Right lung (tissue), 5 donors: ENCODE measurements around the gene HYI. TPM values are rescaled to one million over a fixed set of nuclear protein-coding genes. Genes with fewer than 3 reads are reported as not detected.

Source experiments
- DNase-seq, 2 donors: peaks; one replicate each; pipeline ENCODE4 v3.0.0-alpha.2; 2013
- polyA plus RNA-seq, 5 donors: library from polyadenylated mRNA; unstranded; fragments of 120-200 nt; gene quantifications; one replicate each; pipeline versions ENCODE4 v1.2.1 to v1.2.3, GENCODE V29; 2013; ENCODE audit warnings: inconsistent platforms in 1 of 5, low replicate concordance in 1 of 5; ENCODE audit not compliant: insufficient read length in 5 of 5, insufficient read depth in 1 of 5

Gene HYI
- polyA plus RNA-seq, 5 donors = 43.8 to 55.9 (median 47.0) TPM

DNA sequence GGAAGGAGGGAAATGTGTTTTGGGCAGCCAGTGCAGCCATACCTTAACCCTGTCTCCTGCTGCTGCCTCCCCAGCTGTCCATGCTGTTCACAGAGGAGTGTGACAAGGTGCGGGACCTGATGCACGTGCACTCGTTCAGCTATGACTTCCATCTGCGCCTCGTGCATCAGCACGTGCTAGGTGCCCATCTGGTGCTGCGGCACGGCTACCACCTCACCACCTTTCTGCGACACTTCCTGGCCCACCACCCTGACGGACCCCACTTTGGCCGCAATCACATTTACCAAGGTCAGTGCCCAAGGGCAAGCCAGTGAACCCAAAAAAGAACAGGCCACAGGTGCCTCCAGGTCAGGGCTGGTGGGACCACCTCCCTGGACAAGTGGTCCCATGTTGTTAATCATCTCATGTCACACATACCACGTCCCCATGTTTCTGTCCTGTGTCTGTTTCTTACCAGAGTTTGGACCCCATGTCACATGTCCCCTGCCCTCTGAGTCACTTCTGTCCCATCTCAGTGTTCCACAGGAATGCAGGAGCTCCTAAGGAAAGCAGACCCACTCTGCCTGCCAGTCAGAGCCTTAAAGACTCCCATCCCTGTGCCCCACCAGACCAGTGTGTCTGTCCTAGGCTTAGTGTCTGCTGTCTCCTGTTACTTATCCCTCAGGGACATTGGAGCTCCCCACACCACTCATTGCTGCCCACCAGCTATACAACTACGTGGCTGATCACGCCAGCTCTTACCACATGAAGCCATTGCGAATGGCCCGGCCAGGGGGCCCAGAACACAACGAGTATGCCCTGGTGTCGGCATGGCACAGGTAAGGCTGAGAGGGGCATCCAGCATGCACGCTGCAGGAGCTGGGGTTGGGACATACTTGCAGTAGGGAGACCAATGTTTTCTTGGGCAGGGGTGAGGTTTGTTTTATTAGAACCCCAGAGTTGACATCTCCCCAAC, 6.6 kb downstream of the HYI start:
- no peak for DNase-seq

DNA sequence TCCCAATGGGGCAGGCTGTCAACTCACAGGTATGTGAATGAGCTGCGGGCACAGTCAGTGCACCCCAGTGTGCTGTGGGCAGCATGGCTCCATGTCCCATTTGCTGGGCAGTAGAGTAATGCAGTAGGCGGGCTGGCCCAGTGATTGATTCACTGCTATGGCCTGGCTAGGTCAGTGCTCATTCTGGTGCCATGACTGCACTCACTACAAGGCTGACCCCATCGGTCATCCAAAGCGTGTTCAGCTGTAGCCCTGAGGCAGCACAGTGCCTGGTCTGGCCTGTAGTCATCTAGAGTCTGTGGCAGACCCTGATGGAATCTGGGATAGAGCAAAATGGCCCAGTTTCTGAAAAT, 7.4 kb downstream of the HYI start:
- no peak for DNase-seq

DNA sequence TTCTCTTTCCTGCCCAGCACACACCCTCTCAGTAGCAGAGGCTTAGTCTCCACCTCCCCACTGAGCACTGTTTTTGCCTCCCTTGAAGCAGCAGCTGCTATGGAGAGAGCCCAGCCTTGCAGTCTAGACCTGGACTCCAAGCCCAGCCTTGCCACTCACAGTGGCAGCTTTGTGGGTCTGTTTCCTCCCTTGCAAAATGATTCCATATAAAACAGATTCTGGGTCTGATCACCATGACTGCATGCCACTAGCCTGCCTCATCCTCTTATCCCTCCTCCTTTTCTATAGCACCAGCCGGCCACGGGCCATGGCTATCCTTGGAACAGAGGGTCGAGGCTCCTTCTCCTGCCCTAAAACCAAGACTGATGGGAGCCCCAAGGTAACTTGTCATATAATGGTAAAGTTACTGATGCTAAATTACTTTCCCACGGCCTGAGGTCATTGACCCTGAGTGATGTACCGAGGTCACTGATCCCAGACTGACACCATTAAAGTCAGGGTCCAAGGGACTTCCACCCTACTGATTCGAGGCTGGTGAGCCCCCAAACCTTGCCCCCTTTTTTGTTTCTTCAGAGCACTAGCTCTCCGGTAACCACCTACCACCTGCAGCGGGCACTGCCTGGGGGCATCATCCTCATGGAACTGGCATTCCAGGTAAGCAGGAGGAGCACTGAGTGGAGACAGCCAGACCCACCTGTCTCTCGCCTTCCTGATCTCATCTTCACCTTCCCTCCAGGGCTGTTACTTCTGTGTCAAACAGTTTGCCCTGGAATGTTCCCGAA, 7.9 kb downstream of the HYI start:
- DNase-seq = no peak

DNA sequence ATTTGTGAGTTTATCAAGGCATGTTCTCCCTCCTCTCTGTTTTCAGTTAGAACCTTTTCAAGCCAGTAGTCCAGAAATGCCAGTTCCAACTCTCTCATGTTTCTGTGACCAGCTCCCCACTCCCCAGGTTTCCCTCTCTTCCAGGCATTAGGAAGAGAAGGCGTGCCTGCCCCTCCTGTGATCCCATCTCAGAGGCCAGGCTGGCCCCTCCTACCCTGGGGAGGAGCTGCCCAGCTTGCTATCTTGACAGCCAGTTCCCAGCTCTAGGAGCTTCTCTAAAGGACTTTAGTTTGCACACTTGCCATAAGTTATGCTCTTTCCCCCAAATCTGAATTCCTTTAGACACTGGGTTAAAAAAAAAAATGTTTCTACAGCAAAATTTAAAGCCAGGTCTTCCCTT, 8.9 kb downstream of the HYI start:
- no peak for DNase-seq

DNA sequence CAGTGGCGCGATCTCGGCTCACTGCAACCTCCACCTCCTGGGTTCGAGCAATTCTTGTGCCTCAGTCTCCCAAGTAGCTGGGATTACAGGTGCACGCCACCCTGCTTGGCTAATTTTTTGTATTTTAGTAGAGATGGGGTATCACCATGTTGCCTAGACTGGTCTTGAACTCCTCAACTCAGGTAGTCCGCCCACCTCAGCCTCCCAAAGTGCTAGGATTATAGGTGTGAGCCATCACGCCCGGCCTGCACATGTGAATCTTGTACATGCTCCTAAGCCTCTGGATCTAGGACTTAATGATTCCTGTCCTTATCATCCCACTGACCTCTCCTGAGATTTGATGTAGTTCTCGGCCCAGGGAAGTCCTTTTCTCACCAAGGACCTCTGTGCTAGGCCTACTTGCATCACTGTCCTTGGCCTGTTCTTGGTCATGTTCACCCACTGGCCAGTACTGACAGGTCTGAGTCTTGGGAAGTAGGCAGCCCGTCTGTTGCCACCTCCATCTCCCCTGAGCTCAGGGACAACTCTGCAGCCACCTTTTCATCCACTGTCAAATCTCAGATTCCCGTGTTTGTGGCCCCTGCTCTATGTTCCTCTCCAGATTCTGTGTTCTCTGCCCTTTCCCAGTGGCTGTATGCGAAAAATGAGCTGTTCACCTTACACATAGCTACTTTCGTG, 9.4 kb downstream of the HYI start:
- DNase-seq = no peak

DNA sequence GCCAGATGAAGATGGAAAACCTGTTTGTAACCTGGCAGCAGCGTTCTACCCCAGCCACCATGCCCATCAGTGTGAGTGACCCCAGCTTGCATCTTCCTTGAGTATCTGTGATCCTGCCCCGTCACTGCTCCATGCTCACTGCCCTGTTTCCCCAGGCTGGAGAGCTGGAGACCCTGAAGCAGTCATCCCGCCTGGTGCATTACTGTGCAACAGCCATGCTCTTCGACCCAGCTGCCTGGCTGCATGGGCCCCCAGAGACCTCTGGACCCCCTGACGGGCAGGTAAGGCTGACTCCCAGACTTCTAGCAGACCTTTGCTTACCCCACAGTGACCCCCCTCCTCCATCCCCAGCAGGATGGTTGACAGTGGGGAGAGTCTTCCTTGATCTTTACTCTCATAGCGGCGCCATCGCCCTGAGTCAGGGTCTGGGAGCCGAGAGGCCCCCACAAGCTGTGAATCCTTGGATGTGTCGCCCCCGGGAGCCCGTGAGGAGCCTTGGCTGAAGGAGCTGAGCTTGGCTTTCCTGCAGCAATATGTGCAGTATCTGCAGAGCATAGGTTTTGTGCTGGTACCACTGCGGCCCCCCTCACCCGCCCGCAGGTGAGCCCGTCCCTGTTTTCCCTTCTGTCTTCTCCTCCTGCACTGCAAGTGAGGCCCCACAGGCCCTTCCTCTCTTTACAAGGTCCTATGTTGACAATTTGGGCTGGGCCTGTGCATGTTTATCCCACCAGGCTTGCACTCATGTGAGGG, 10.4 kb downstream of the HYI start:
- no peak for DNase-seq

DNA sequence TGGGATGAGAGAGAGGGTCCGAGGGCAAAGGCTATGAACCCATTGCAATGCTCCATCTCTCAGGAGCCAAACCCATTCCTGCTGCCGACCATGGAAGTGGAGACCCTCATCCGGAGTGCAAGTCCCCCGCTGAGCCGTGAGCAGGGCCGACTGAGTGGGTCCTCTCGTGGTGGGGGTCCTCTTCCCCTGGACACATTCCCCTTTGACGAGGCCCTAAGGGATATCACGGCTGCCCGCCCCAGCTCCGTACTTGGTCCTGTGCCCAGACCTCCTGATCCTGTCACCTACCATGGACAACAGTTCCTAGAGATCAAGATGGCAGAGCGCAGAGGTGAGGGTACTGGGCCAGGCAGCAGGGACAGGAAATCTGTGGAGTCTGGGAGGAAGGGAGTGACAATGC, 11.0 kb downstream of the HYI start:
- DNase-seq = no peak

DNA sequence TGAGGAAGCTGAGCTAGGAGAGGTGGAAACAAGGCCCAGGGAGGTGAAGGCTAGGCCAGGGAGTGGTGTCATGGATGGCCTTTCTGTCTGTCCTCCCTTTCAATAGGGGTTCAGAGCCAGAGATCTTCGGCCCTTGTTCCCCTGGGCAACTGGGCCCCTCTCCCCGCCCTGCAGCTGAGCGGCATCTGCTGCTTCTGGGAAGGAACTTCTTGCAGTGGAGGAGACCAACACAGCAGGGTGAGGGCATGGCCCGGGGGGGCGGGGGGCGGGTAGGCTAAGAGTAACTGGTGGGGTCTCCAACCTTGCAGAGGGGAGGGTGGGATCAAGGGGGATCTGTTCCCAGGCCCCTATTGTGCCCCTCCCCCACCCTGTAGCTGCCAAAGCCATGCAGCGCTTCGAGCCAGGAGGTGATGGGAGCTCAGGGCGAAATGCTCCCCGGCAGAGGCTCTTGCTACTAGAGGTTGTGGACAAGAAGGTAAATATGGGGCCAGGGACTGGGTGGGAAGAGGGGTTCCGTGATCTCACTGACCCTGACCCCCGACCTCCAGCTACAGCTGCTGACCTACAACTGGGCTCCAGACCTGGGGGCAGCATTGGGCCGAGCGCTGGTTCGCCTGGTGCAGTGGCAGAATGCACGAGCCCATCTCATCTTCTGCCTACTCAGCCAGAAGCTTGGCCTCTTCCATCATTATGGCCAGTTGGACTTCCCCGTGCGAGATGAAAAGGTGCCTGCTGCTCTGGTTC, 11.7 kb downstream of the HYI start:
- no peak for DNase-seq

DNA sequence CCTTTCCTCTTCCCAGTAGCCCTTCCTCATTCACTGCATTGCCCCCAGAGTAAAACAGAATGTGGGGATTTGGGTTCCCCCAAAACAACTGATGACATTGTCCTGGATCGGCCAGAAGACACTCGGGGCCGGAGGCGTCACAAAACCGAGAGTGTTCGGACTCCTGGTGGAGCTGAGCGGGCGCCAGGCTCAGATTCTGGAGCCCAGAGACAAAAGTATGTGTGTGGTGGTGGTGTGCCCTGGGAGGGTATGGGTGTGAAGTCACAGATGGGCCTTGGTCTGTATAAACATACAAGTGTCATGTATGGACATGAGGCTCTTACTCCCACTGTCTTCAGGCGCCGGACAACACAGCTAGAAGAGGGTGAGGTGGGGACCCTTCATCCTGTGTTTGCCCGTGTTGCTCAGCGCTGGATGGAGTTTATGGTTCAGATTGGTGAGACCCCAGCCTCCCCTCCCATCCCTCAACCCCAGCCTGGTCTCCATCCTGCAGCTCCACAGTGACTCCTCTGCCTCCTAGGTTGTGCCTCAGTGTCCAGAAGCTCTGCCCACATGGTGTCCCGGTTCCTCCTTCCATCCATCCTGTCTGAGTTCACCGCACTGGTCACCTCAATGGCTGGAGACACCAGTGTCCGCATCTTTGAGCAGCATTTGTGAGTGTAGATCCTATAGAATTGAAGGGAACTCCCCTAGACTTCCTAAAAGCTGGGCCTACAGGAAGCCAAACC, 12.4 kb downstream of the HYI start:
- no peak for DNase-seq

DNA sequence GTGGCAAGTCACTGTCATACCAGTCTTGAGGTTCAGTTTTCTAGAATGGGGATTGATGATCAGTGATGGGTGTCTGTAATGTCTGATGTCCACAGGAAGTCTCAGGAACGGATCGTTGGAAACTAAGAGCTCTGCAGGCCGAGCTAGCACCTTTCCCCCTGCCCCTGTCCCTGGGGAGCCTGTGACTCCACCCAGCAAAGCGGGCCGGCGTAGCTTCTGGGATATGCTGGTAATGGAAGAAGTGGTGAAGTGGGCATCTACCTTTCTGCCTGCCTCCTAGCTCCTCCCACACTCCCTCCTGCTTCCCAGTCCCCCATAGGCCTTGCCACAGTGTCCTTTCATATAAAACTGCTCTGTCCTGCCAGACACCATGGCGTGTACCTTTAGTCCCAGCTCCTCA, 13.4 kb downstream of the HYI start:
- DNase-seq = no peak

DNA sequence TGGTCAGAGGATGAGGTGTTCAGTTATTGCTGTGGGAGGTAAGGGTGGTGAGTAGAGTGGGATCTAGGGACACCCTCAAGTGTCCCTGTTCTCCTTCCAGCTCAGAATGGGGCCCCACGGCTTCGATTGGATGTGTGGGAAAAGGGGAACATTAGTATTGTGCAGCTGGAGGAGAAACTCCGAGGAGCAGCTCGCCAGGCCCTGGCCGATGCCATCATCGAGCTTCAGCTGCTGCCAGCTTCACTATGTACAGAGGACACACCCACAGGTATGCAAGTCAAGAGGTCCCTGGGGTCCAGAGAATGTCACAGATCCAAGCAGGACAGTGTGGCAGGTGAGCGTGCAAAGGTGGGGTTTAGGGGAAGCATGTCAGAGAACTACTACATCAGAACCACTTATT, 13.9 kb downstream of the HYI start:
- no peak for DNase-seq

DNA sequence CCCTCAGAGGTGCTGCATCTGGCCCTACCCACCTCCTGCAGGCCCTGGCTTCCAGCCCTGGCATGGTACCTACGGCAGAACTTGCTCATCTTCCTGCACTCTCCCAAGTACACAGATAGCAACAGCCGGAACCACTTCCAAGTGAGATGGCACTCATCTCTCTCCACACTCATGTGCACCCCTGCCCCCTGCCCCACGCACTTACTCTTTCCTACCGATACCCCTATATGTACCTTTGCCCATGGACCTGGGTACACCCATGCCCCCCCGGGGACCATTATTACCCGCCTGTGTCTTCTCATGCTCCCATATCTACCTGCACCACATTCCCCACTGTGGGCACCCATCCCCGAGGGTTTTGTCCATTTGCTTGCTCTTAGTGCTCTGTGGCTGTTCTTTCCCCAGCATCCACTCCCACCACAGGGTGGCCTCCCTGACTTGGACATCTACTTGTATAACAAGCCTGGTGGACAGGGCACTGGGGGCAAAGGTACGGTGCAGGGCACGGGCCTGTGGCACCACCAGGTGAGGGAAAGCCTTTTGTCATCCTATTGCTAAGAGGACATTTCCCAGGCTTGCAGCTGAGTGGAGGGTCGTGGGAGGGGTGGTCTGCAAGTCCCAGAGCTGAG, 14.7 kb downstream of the HYI start:
- DNase-seq = no peak

DNA sequence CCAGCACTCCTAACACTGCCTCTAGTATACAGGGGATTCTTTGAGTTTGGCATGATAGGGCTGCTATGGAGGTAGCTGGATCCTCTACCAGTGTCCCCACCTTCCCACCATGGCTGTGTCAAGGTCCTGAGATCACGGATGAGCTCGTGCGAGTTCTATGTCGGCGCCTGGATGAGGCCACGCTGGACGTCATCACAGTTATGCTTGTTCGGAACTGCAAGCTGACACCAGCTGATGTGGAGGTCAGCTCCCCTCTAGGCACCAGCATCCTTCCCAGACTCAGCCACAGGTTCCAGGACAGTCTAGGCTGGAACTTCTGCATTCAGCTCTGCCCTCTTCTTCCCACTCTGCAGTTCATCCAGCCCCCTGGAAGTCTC, 15.2 kb downstream of the HYI start:
- no peak for DNase-seq

DNA sequence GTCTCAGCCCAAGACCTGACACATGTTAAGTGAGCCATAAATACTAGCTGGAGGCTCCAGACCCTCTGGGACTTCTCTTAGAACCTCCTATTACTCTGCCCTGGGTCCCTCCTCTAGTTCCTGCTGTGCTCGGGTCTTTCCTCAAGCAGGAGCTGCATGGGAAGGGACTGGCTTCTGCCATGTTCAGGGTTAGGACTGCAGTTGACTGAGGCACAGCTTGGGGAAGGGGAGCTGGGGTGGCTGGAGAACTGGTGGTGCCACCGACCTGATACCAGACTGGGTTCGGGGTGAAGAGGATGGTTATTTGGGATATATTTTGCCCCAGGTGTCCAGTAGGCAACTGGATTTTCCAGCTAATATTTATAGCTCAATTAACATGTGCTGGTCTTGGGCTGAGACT, 15.7 kb downstream of the HYI start:
- DNase-seq = no peak

DNA sequence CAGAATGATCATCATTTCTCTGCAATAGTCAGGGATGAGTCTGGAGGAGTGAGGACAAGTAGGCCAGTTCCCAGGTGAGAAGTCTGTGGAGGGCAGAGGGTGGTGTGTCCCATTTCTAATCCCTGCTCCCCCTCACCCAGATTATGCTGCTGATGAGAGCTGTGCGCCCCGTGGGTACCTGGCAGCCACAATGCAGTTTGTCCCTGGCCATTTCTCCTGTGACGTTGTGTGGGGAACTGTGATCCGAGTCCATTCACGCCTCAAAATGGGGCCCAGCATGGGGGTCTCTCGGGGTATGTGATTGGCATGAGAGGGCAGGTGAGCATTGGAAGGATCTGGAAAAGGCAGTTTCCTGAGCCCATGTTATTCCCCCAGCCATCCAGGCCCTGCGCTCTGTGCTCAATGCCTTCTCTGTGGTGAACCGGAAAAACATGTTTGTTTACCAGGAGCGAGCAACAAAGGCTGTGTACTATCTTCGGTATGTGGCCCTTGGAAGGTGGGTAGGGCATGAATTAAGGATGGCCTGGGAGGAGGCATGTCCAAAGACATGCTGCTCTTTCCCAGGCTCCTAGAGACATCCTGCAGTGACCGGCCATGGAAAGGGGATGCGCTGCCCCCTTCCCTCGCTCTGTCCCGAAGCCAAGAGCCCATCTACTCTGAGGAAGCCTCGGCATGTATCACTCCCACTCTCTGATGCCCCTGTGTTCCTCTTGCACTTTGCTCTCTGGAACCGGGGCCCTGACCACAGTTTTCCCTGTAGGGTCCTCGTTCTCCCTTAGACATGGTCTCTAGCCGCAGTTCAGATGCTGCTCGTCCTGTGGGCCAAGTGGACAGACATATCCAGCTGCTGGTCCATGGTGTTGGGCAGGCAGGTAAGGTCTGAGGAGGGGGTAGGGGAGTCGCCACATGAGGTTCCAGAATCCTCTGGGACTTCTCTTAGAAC, 16.4 kb downstream of the HYI start:
- no peak for DNase-seq

DNA sequence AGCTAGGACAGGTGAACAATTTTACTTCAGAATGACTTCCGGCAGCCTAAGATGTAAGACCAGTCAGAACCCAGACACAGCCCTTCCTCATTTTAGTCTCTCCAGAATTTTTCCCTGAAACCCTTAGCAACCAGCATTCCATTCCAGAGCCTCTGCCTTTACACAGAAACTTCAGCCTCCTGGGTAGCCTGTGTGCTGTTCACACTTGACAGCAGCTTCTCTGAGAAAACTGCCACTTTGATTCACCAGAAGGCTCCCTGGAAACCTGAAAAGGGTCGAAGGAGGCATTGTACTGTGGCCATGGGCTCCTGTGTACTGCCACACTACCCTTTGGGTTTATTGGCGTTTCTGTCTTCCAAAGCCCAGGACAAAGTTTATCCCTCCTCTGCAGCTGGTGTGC, 17.4 kb downstream of the HYI start:
- no peak for DNase-seq

DNA sequence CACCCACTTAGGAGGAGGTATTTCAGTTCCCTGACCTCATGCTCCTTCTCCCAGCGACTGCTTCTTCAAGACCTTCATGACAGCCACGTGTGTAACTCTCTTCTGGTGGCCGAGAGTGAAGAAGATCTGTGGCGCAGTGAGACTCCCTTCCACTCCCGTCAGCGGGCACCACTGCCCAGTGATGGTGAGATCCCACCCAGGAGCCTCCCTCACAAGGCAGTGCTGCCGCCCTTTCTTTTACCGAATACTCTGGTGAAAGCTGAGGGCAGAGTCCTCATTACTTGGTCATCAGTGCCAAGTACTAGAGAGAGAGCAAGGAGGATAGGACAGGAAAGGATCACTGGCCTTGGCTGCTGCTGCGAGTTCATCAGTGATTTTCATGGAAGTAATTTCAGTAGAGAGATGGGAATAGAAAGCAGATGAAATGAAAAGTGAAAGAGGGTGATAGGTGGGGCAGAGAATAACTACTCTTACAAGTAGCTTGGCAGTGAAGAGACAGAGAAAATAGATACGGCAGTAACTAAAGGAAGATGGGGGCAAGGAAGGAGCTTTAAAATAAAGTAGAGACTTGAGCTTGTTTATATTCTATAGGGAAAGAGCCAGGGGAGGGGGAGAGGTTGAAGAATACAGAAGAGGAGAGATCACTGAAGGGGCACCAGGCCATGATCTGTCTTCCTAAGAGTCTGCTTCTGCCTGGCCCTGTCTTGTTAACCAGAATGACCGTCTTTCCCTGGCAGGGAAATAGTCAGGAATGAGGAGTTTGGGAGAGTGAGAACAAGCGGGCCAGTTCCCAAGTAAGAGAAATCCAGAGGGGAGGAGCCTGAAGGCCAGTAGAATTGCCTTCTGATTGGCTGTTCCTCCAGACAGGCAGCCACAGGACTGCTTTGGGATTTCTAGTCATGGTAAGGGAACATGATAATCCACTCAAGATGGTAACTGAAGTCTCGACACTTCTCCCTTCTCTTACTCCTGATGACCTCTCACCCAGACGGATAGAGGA, 18.3 kb downstream of the HYI start:
- DNase-seq = peak; percentile 35 to 37
